Measurements from ENCODE around the gene NKAIN2.
"Not testable (repeated sequence)": the region's sequence is repeated elsewhere in the genome, so short reads cannot be mapped to it uniquely, and the experiment has no call there.

The NKAIN2 gene

GRCh38 chr6:124330197-124330596 lies 526.5 kb downstream of the NKAIN2 start (continued):
- TF ChIP-seq, protein P1, sequence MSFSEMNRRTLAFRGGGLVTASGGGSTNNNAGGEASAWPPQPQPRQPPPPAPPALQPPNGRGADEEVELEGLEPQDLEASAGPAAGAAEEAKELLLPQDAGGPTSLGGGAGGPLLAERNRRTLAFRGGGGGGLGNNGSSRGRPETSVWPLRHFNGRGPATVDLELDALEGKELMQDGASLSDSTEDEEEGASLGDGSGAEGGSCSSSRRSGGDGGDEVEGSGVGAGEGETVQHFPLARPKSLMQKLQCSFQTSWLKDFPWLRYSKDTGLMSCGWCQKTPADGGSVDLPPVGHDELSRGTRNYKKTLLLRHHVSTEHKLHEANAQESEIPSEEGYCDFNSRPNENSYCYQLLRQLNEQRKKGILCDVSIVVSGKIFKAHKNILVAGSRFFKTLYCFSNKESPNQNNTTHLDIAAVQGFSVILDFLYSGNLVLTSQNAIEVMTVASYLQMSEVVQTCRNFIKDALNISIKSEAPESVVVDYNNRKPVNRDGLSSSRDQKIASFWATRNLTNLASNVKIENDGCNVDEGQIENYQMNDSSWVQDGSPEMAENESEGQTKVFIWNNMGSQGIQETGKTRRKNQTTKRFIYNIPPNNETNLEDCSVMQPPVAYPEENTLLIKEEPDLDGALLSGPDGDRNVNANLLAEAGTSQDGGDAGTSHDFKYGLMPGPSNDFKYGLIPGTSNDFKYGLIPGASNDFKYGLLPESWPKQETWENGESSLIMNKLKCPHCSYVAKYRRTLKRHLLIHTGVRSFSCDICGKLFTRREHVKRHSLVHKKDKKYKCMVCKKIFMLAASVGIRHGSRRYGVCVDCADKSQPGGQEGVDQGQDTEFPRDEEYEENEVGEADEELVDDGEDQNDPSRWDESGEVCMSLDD (tag by site-specific recombination; IDR thresholded peaks at IDR 0.05): no peak
- no peak for TF ChIP-seq HOXA7 (CRISPR knock-in tag; IDR thresholded peaks at IDR 0.05; ENCODE audit: borderline replicate concordance)

DNA sequence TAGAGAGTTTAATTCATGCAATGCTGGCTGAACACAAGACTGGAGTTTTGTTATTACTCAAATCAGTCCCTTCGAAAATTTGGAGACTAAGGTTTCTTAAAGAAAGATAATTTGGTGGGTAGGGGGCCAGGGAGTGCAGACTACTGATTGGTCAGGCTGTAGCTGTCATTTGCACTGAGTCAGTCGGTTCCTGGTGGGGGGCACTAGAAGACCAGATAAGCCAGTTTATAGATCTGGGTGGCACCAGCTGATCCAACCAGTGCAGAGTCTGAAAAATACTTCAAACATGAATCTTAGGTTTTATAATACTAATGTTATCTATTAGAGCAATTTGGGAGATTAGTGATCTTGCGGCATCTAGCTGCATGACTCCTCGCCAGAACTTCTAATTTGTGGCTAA lies 530.7 kb downstream of the NKAIN2 start:
- TF ChIP-seq CTCF (tag by site-specific recombination; IDR thresholded peaks at IDR 0.05) (peak; percentile 11; the same call in 1 of the 2 replicates), ZNF76 (tag by site-specific recombination; IDR thresholded peaks at IDR 0.05; ENCODE audit: borderline replicate concordance, low read depth) (no peak)
- Histone ChIP-seq H3K4me1 (ENCODE audit: control insufficient read depth, insufficient read depth, low read length) (no peaks in the 10 kb centered on the region), H3K9me3 (ENCODE audit: control insufficient read depth, insufficient read depth, low read depth, low read length) (no peaks in the 10 kb centered on the region), H3K4me3 (ENCODE audit: low read depth, low read length) (no peak overlapping the region), H3K27ac (ENCODE audit: extremely low read depth, low read depth, low read length) (no peak overlapping the region), H3K36me3 (ENCODE audit: control insufficient read depth in 2 of 2, insufficient read depth in 1 of 2, low read length in 2 of 2) (no peaks in the 10 kb centered on the region)
- POLR2A ChIA-PET: no interaction called here
- CTCF ChIA-PET: interaction anchor here (0.7 kb wide), 1 partner anchor 941 kb away, joined by 3 read pairs; no protein-coding TSS in a partner anchor

- TF ChIP-seq ZNF394 (tag by site-specific recombination; IDR thresholded peaks at IDR 0.05; ENCODE audit: borderline replicate concordance): no peak
- TF ChIP-seq, protein P2, sequence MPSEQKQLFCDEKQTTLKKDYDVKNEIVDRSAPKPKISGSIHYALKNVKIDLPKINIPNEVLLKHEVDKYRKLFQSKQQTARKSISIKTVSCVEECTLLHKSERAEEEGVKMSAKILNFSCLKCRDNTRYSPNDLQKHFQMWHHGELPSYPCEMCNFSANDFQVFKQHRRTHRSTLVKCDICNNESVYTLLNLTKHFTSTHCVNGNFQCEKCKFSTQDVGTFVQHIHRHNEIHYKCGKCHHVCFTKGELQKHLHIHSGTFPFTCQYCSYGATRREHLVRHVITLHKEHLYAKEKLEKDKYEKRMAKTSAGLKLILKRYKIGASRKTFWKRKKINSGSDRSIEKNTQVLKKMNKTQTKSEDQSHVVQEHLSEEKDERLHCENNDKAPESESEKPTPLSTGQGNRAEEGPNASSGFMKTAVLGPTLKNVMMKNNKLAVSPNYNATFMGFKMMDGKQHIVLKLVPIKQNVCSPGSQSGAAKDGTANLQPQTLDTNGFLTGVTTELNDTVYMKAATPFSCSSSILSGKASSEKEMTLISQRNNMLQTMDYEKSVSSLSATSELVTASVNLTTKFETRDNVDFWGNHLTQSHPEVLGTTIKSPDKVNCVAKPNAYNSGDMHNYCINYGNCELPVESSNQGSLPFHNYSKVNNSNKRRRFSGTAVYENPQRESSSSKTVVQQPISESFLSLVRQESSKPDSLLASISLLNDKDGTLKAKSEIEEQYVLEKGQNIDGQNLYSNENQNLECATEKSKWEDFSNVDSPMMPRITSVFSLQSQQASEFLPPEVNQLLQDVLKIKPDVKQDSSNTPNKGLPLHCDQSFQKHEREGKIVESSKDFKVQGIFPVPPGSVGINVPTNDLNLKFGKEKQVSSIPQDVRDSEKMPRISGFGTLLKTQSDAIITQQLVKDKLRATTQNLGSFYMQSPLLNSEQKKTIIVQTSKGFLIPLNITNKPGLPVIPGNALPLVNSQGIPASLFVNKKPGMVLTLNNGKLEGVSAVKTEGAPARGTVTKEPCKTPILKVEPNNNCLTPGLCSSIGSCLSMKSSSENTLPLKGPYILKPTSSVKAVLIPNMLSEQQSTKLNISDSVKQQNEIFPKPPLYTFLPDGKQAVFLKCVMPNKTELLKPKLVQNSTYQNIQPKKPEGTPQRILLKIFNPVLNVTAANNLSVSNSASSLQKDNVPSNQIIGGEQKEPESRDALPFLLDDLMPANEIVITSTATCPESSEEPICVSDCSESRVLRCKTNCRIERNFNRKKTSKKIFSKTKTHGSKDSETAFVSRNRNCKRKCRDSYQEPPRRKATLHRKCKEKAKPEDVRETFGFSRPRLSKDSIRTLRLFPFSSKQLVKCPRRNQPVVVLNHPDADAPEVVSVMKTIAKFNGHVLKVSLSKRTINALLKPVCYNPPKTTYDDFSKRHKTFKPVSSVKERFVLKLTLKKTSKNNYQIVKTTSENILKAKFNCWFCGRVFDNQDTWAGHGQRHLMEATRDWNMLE (tag by site-specific recombination; conservative IDR thresholded peaks at IDR 0.05; ENCODE audit: low read depth): no peak
- no peak for TF ChIP-seq ZNF23 (tag by site-specific recombination; IDR thresholded peaks at IDR 0.05; ENCODE audit: borderline replicate concordance)
- H3K4me3 ChIP-seq (ENCODE audit: low read depth, low read length): no peak overlapping the region
- no peaks in the 10 kb centered on the region for H3K9me3 ChIP-seq (ENCODE audit: control insufficient read depth, insufficient read depth, low read depth, low read length)
- H3K36me3 ChIP-seq (ENCODE audit: control insufficient read depth in 2 of 2, insufficient read depth in 1 of 2, low read length in 2 of 2): no peaks in the 10 kb centered on the region
- POLR2A ChIA-PET: no interaction called here
- CTCF ChIA-PET: no interaction called here
- no peaks in the 10 kb centered on the region for H3K4me1 ChIP-seq (ENCODE audit: control insufficient read depth, insufficient read depth, low read length)
- H3K27ac ChIP-seq (ENCODE audit: extremely low read depth, low read depth, low read length): no peak overlapping the region
Observed at GRCh38 chr6:124339610-124340334, 536.1 kb downstream of the NKAIN2 start.

GRCh38 chr6:124348339-124348738 lies 544.7 kb downstream of the NKAIN2 start:
- H3K27ac ChIP-seq (ENCODE audit: extremely low read depth, low read depth, low read length); H3K36me3 ChIP-seq (ENCODE audit: control insufficient read depth in 2 of 2, insufficient read depth in 1 of 2, low read length in 2 of 2); CTCF ChIA-PET; H3K9me3 ChIP-seq (ENCODE audit: control insufficient read depth, insufficient read depth, low read depth, low read length); POLR2A ChIA-PET; H3K4me3 ChIP-seq (ENCODE audit: low read depth, low read length); H3K4me1 ChIP-seq (ENCODE audit: control insufficient read depth, insufficient read depth, low read length): not testable (repeated sequence)
